HEK293T (cell line): ENCODE measurements around the gene SGIP1.

ENCODE experiments used
- CTCF ChIA-PET: fragments of 350-600 bp; formaldehyde crosslinking; extraction: SDS; loops from one replicate; lab custom pipeline; 2021; ENCODE audit warnings: antibody characterized with exemption, inconsistent platforms; lab: Yijun Ruan, JAX
- POLR2A ChIA-PET: fragments of 350-600 bp; formaldehyde crosslinking; extraction: SDS; loops from one replicate; lab custom pipeline; 2020; ENCODE audit warnings: antibody characterized with exemption, inconsistent platforms; lab: Yijun Ruan, JAX
- DNase-seq: peaks from one replicate; pipeline ENCODE4 v3.0.0; 2012; ENCODE audit warnings: mixed read lengths; ENCODE audit errors: extremely low spot score
- ARNT ChIP-seq: fragments of 450-650 bp; IDR thresholded peaks from 2 replicates; pipeline ENCODE4 v1.6.1; 2017; ENCODE audit warnings: mild to moderate bottlenecking
- BHLHE40 ChIP-seq: fragments of 450-650 bp; IDR thresholded peaks from 2 replicates; pipeline ENCODE4 v1.6.1; 2016; ENCODE audit warnings: mild to moderate bottlenecking, moderate library complexity, borderline replicate concordance
- CTBP1 ChIP-seq: fragments of 450-650 bp; IDR thresholded peaks from 2 replicates; pipeline ENCODE4 v1.6.1; 2016; ENCODE audit warnings: borderline replicate concordance
- ELF4 ChIP-seq: fragments of 450-650 bp; IDR thresholded peaks from 2 replicates; pipeline ENCODE4 v1.6.1; 2017; ENCODE audit warnings: antibody characterized with exemption
- FOXA1 ChIP-seq: fragments of 450-650 bp; IDR thresholded peaks from 2 replicates; pipeline ENCODE4 v1.6.1; 2016; ENCODE audit warnings: mild to moderate bottlenecking
- FOXK2 ChIP-seq: fragments of 450-650 bp; IDR thresholded peaks from 2 replicates; pipeline ENCODE4 v1.6.1; 2016; ENCODE audit warnings: mild to moderate bottlenecking
- FOXM1 ChIP-seq: fragments of 450-650 bp; IDR thresholded peaks from 2 replicates; pipeline ENCODE4 v1.6.1; 2017; ENCODE audit warnings: mild to moderate bottlenecking, borderline replicate concordance
- HDGF ChIP-seq: fragments of 450-650 bp; IDR thresholded peaks from 2 replicates; pipeline ENCODE4 v1.6.1; 2017; ENCODE audit warnings: antibody characterized with exemption, borderline replicate concordance
- L3MBTL2 ChIP-seq: fragments of 450-650 bp; conservative IDR thresholded peaks from 2 replicates; pipeline ENCODE4 v1.6.1; 2016; ENCODE audit warnings: mild to moderate bottlenecking
- LEF1 ChIP-seq: fragments of 450-650 bp; IDR thresholded peaks from 2 replicates; pipeline ENCODE4 v1.6.1; 2017; ENCODE audit warnings: mild to moderate bottlenecking, borderline replicate concordance
- NFRKB ChIP-seq: fragments of 450-650 bp; IDR thresholded peaks from 2 replicates; pipeline ENCODE4 v1.6.1; 2016; ENCODE audit warnings: mild to moderate bottlenecking, moderate library complexity
- PKNOX1 ChIP-seq: fragments of 450-650 bp; IDR thresholded peaks from 2 replicates; pipeline ENCODE4 v1.6.1; 2016
- SP1 ChIP-seq: fragments of 450-650 bp; IDR thresholded peaks from 2 replicates; pipeline ENCODE4 v1.6.1; 2017
- SUZ12 ChIP-seq: fragments of 450-650 bp; IDR thresholded peaks from 2 replicates; pipeline ENCODE4 v1.6.1; 2016; ENCODE audit warnings: mild to moderate bottlenecking
- TARDBP ChIP-seq: fragments of 450-650 bp; IDR thresholded peaks from 2 replicates; pipeline ENCODE4 v1.6.1; 2016
- ZNF384 ChIP-seq: fragments of 450-650 bp; IDR thresholded peaks from 2 replicates; pipeline ENCODE4 v1.6.1; 2016

SGIP1 gene

GRCh38 chr1:66552287-66552686, 18.3 kb downstream of the SGIP1 start:
- TF ChIP-seq ELF4 = no peak
- TF ChIP-seq FOXA1 = no peak
- no peak for TF ChIP-seq L3MBTL2
- TF ChIP-seq NFRKB = no peak
- TF ChIP-seq SUZ12 = no peak
- no peak for TF ChIP-seq CTBP1
- no peak for TF ChIP-seq SP1
- TF ChIP-seq BHLHE40 = no peak
- no peak for TF ChIP-seq PKNOX1
- no peak for TF ChIP-seq ARNT
- no peak for TF ChIP-seq ZNF384
- TF ChIP-seq FOXM1 = no peak
- TF ChIP-seq LEF1 = no peak
- TF ChIP-seq FOXK2 = no peak
- no peak for TF ChIP-seq TARDBP
- no peak for TF ChIP-seq HDGF
- POLR2A ChIA-PET = interaction anchor here (1.2 kb wide), 1 partner anchor 9 kb away, joined by 3 read pairs; no protein-coding TSS in a partner anchor
- CTCF ChIA-PET = interaction anchor here (1.2 kb wide), 1 partner anchor 21 kb away, joined by 5 read pairs; no protein-coding TSS in a partner anchor
- DNase-seq = no peak

GRCh38 chr1:66552829-66553228, 18.9 kb downstream of the SGIP1 start:
- no peak for TF ChIP-seq L3MBTL2
- no peak for TF ChIP-seq HDGF
- TF ChIP-seq CTBP1 = no peak
- no peak for TF ChIP-seq PKNOX1
- no peak for TF ChIP-seq ARNT
- TF ChIP-seq FOXM1 = no peak
- no peak for TF ChIP-seq ELF4
- TF ChIP-seq BHLHE40 = no peak
- ChIA-PET CTCF (interaction anchor here (1.2 kb wide), 1 partner anchor 20 kb away, joined by 5 read pairs; no protein-coding TSS in a partner anchor), POLR2A (interaction anchor here (1.2 kb wide), 1 partner anchor 9 kb away, joined by 3 read pairs; no protein-coding TSS in a partner anchor)
- DNase-seq = no peak

- TF ChIP-seq HDGF = no peak
- no peak for TF ChIP-seq CTBP1
- no peak for TF ChIP-seq FOXK2
- no peak for TF ChIP-seq LEF1
- ChIA-PET POLR2A (no interaction called here), CTCF (no interaction called here)
- DNase-seq = no peak
Observed at GRCh38 chr1:66553846-66554245, 19.9 kb downstream of the SGIP1 start.

- ChIA-PET CTCF (interaction anchor here (1.8 kb wide), 1 partner anchor 12 kb away, joined by 5 read pairs; no protein-coding TSS in a partner anchor), POLR2A (no interaction called here)
- no peak for DNase-seq
- no peak for TF ChIP-seq BHLHE40
- no peak for TF ChIP-seq CTBP1
- no peak for TF ChIP-seq FOXA1
- TF ChIP-seq FOXK2 = no peak
- no peak for TF ChIP-seq L3MBTL2
- TF ChIP-seq ZNF384 = no peak
- TF ChIP-seq NFRKB = no peak
- no peak for TF ChIP-seq LEF1
- TF ChIP-seq TARDBP = no peak
- no peak for TF ChIP-seq PKNOX1
- TF ChIP-seq ARNT = no peak
Observed at GRCh38 chr1:66556161-66556611, 22.2 kb downstream of the SGIP1 start.

- CTCF ChIA-PET = interaction anchor here (1.8 kb wide), 1 partner anchor 13 kb away, joined by 5 read pairs; no protein-coding TSS in a partner anchor
- POLR2A ChIA-PET = no interaction called here
Observed at GRCh38 chr1:66557157-66557556, 23.2 kb downstream of the SGIP1 start.

More at GRCh38 chr1:66557157-66557556, 23.2 kb downstream of the SGIP1 start:
- TF ChIP-seq ELF4 (no peak), CTBP1 (no peak), HDGF (no peak), L3MBTL2 (no peak), ARNT (no peak), NFRKB (no peak), LEF1 (no peak), ZNF384 (no peak), SUZ12 (no peak), FOXA1 (no peak), FOXM1 (no peak), BHLHE40 (no peak), TARDBP (no peak), PKNOX1 (no peak), FOXK2 (no peak), SP1 (no peak)
- no peak for DNase-seq
